HCT116 (cell line): ENCODE results near the gene NID2. TPM values are rescaled to one million over a fixed set of nuclear protein-coding genes. Genes with fewer than 3 reads are reported as not detected.

ENCODE experiments used
- ATAC-seq: fragments of 200-7000 bp; cut with Tn5 transposase; 2 replicates; pipeline ENCODE4 v1.9.1; 2020; ENCODE audit warnings: mild to moderate bottlenecking, moderate library complexity
- BruUV-seq: library from RNA; stranded (reverse); fragments of 400-500 nt; replicated peaks from 2 replicates; lab custom pipeline; 2021; lab: Mats Ljungman, UMichigan
- CTCF ChIA-PET: fragments of 300-600 bp; sonication (Branson Sonifier 250); formaldehyde crosslinking; loops from one replicate; lab custom pipeline; 2021; ENCODE audit warnings: antibody characterized with exemption; lab: Charles Lee
- POLR2A ChIA-PET: fragments of 300-600, 350-600 bp; sonication (Branson Sonifier 250); formaldehyde crosslinking; loops from one replicate; lab custom pipeline; 2021; ENCODE audit warnings: antibody characterized with exemption; lab: Charles Lee
- RAD21 ChIA-PET, 2 experiments: fragments of 300-600 bp; sonication (Branson Sonifier 250); formaldehyde crosslinking; loops; one replicate each; lab custom pipeline; 2023; ENCODE audit warnings: low total read pairs in 2 of 2; ENCODE audit not compliant: uncharacterized antibody in 2 of 2, unreplicated experiment in 2 of 2, low non-redundant PET in 1 of 2; lab: Charles Lee
- DNase-seq: peaks from one replicate; pipeline ENCODE4 v3.0.0-alpha.2; 2010; ENCODE audit warnings: low read depth, low spot score
- H2AFZ ChIP-seq: fragments of 200-600 bp; shearing (Covaris generic), sonication (generic); 2 replicates; pipeline ENCODE4 v1.6.1; 2017; ENCODE audit warnings: low read depth, mixed run types, mixed read lengths, antibody characterized with exemption, low read length; ENCODE audit not compliant: poor library complexity, severe bottlenecking
- H3K27ac ChIP-seq: 2 replicates; pipeline ENCODE4 v1.5.1; 2012; ENCODE audit warnings: low read depth, low read length
- H3K27me3 ChIP-seq: fragments of 200-600 bp; sonication (generic); 2 replicates; pipeline ENCODE4 v1.6.1; 2016; ENCODE audit warnings: mixed run types, low read length, mixed read lengths; ENCODE audit not compliant: insufficient read depth
- H3K36me3 ChIP-seq, 2 experiments: fragments of 200-500 bp in 1 of 2; fragments of 200-600 bp in 1 of 2; sonication (Bioruptor generic) in 1 of 2; sonication (generic) in 1 of 2; 2 replicates each; pipeline versions ENCODE4 v1.5.1 to v1.6.1; 2014 to 2016; ENCODE audit warnings: low read length in 2 of 2, inconsistent platforms in 1 of 2, mixed read lengths in 1 of 2, mixed run types in 1 of 2; ENCODE audit not compliant: insufficient read depth in 2 of 2, control insufficient read depth in 1 of 2
- H3K4me1 ChIP-seq, 2 experiments: fragments of 200-600 bp in 1 of 2; sonication (generic) in 1 of 2; 2 replicates each; pipeline versions ENCODE4 v1.5.1 to v1.6.1; 2012 to 2017; ENCODE audit warnings: low read length in 2 of 2, inconsistent platforms in 1 of 2, mild to moderate bottlenecking in 1 of 2, mixed read lengths in 1 of 2, mixed run types in 1 of 2, moderate library complexity in 1 of 2; ENCODE audit not compliant: insufficient read depth in 2 of 2, control insufficient read depth in 1 of 2
- H3K4me2 ChIP-seq: fragments of 200-600 bp; sonication (generic); 2 replicates; pipeline ENCODE4 v1.6.1; 2017; ENCODE audit warnings: mixed run types, low read length, mixed read lengths
- H3K4me3 ChIP-seq, 2 experiments: fragments of 200-600 bp in 1 of 2; sonication (generic) in 1 of 2; replicated peaks in 1 of 2; 2 replicates each; pipeline ENCODE4 v1.5.1; 2011 to 2016; ENCODE audit warnings: low read length in 2 of 2, control low read depth in 1 of 2, low read depth in 1 of 2, mild to moderate bottlenecking in 1 of 2, mixed read lengths in 1 of 2, mixed run types in 1 of 2
- H3K79me2 ChIP-seq: fragments of 200-600 bp; sonication (generic); 2 replicates; pipeline ENCODE4 v1.6.1; 2017; ENCODE audit warnings: mild to moderate bottlenecking, mixed run types, low read length, moderate library complexity, mixed read lengths; ENCODE audit not compliant: insufficient read depth
- H3K9ac ChIP-seq: fragments of 200-600 bp; sonication (generic); 2 replicates; pipeline ENCODE4 v1.6.1; 2016; ENCODE audit warnings: low read length, mixed read lengths
- H3K9me2 ChIP-seq: fragments of 200-600 bp; sonication (generic), shearing (Covaris generic); 2 replicates; pipeline ENCODE4 v1.6.1; 2017; ENCODE audit warnings: mixed run types, mild to moderate bottlenecking, moderate library complexity; ENCODE audit not compliant: insufficient read depth
- H3K9me3 ChIP-seq, 2 experiments: fragments of 200-500 bp in 1 of 2; fragments of 200-600 bp in 1 of 2; sonication (Bioruptor generic) in 1 of 2; sonication (generic) in 1 of 2; 2 replicates each; pipeline ENCODE4 v1.6.1; 2014 to 2017; ENCODE audit warnings: low read length in 2 of 2, mixed read lengths in 2 of 2, inconsistent platforms in 1 of 2, low read depth in 1 of 2, mild to moderate bottlenecking in 1 of 2, mixed run types in 1 of 2, moderate library complexity in 1 of 2; ENCODE audit not compliant: control insufficient read depth in 1 of 2, insufficient read depth in 1 of 2
- H4K20me1 ChIP-seq: fragments of 200-600 bp; sonication (generic), shearing (Covaris generic); 2 replicates; pipeline ENCODE4 v1.6.1; 2017; ENCODE audit warnings: mixed run types, mild to moderate bottlenecking, moderate library complexity; ENCODE audit not compliant: insufficient read depth
- ATF3 ChIP-seq: IDR thresholded peaks from 2 replicates; pipeline ENCODE4 v1.6.1; 2012
- CBX3 ChIP-seq: IDR thresholded peaks from 2 replicates; pipeline ENCODE4 v1.6.1; 2012; ENCODE audit warnings: low read depth
- EGR1 ChIP-seq: IDR thresholded peaks from 2 replicates; pipeline ENCODE4 v1.6.1; 2012; ENCODE audit warnings: low read depth
- EZH2 ChIP-seq: fragments of 200-600 bp; sonication (generic); IDR thresholded peaks from 2 replicates; pipeline ENCODE4 v1.6.1; 2017; ENCODE audit warnings: antibody characterized with exemption, mixed run types
- EZH2phosphoT487 ChIP-seq: fragments of 200-600 bp; IDR thresholded peaks from 2 replicates; pipeline ENCODE4 v1.6.1; 2018; ENCODE audit warnings: antibody characterized with exemption, borderline replicate concordance
- FOSL1 ChIP-seq: IDR thresholded peaks from 2 replicates; pipeline ENCODE4 v1.6.1; 2012; ENCODE audit warnings: low read depth
- JUND ChIP-seq: IDR thresholded peaks from 2 replicates; pipeline ENCODE4 v1.6.1; 2012
- MAX ChIP-seq: IDR thresholded peaks from 2 replicates; pipeline ENCODE4 v1.6.1; 2012
- POLR2AphosphoS5 ChIP-seq: IDR thresholded peaks from 2 replicates; pipeline ENCODE4 v1.6.1; 2011; ENCODE audit warnings: mild to moderate bottlenecking, low read depth, low read length, moderate library complexity
- RAD21 ChIP-seq: IDR thresholded peaks from 2 replicates; pipeline ENCODE4 v1.6.1; 2012; ENCODE audit warnings: low read depth, mild to moderate bottlenecking
- REST ChIP-seq: IDR thresholded peaks from 2 replicates; pipeline ENCODE4 v1.6.1; 2012; ENCODE audit warnings: low read depth
- SIN3A ChIP-seq: IDR thresholded peaks from 2 replicates; pipeline ENCODE4 v1.6.1; 2012; ENCODE audit warnings: low read depth
- SRF ChIP-seq: IDR thresholded peaks from 2 replicates; pipeline ENCODE4 v1.6.1; 2012; ENCODE audit warnings: low read depth
- TCF7L2 ChIP-seq: IDR thresholded peaks from 2 replicates; pipeline ENCODE4 v1.7.0; 2011; ENCODE audit warnings: borderline replicate concordance, inconsistent platforms; ENCODE audit not compliant: insufficient read depth, insufficient read length; ENCODE audit errors: extremely low read depth
- YY1 ChIP-seq: IDR thresholded peaks from 2 replicates; pipeline ENCODE4 v1.6.1; 2011; ENCODE audit warnings: low read length, low read depth, moderate library complexity, mild to moderate bottlenecking; ENCODE audit not compliant: insufficient replicate concordance; ENCODE audit errors: extremely low read depth
- ZBTB33 ChIP-seq: IDR thresholded peaks from 2 replicates; pipeline ENCODE4 v1.6.1; 2011; ENCODE audit warnings: mild to moderate bottlenecking, low read length, moderate library complexity; ENCODE audit not compliant: insufficient replicate concordance; ENCODE audit errors: extremely low read depth
- ZNF274 ChIP-seq: fragments of 200-500 bp; sonication (Bioruptor generic); IDR thresholded peaks from 2 replicates; pipeline ENCODE4 v1.6.1; 2014; ENCODE audit warnings: mild to moderate bottlenecking, low read depth, low read length, inconsistent platforms
- intact Hi-C: fragments of 100-400 bp; cut with micrococcal nuclease; formaldehyde crosslinking; loops from 2 replicates; pipeline ENCODE4 v1.10.0; 2022
- total RNA-seq: library from RNA; stranded (reverse); gene quantifications from one replicate; pipeline ENCODE4 v1.2.1, GENCODE V29; 2021; ENCODE audit not compliant: unreplicated experiment

NID2 gene
- total RNA-seq, 1 experiment from 2014 or later, result 0.84 TPM

GRCh38 chr14:52026017-52026660 is 42.7 kb downstream of the NID2 start (continued):
- TF ChIP-seq POLR2AphosphoS5 (no peak), EZH2phosphoT487 (no peak)

GRCh38 chr14:52025310-52025709 is 43.5 kb downstream of the NID2 start:
- Histone ChIP-seq H2AFZ (no peak overlapping the region), H3K4me3 (no peak overlapping the region), H3K9ac (no peak overlapping the region), H3K36me3 (no peaks in the 10 kb centered on the region), H3K9me2 (no peaks in the 10 kb centered on the region), H3K79me2 (no peaks in the 10 kb centered on the region), H3K4me2 (no peak overlapping the region), H3K27me3 (no peaks in the 10 kb centered on the region), H3K9me3 (no peaks in the 10 kb centered on the region), H3K27ac (no peak overlapping the region)
- ATAC-seq, result no peak
- CTCF ChIA-PET, result interaction anchor here (1.2 kb wide), 1 partner anchor 10 kb away, joined by 4 read pairs; no protein-coding TSS in a partner anchor
- POLR2A ChIA-PET, result no interaction called here
- no TSS peak for BruUV-seq
- intact Hi-C loops, result no loop called here
- RAD21 ChIA-PET, result no interaction called here
- TF ChIP-seq EZH2 (no peak), EGR1 (no peak), SRF (no peak), FOSL1 (no peak), EZH2phosphoT487 (no peak), JUND (no peak), ZBTB33 (no peak), ZNF274 (no peak), RAD21 (no peak), SIN3A (no peak), TCF7L2 (no peak), MAX (no peak), ATF3 (no peak), CBX3 (no peak), REST (no peak), YY1 (no peak)
- TF ChIP-seq, all 23 proteins: peak for 0
- no peaks in the 10 kb centered on the region for H4K20me1 ChIP-seq
- H3K4me1 ChIP-seq, result no peaks in the 10 kb centered on the region
- DNase-seq, result no peak
